ENCODE results near the gene SPEF2.
A peak's percentile ranks its signal among the peaks of the same experiment; 100 is the strongest.

SPEF2 gene

GRCh38 chr5:35771839-35772238 lies 154.2 kb downstream of the SPEF2 start:
- H3K4me3 ChIP-seq (ENCODE audit: low read length): no peak overlapping the region
- DNase-seq (ENCODE audit: low read depth): no peak
- no peak for TF ChIP-seq CTCF (IDR thresholded peaks at IDR 0.05; ENCODE audit: insufficient read depth, low read depth, low read length, missing control alignments)

GRCh38 chr5:35773967-35774366 lies 156.3 kb downstream of the SPEF2 start:
- no peak overlapping the region for H3K4me3 ChIP-seq (ENCODE audit: low read length)
- no peak for TF ChIP-seq CTCF (IDR thresholded peaks at IDR 0.05; ENCODE audit: insufficient read depth, low read depth, low read length, missing control alignments)
- peak; percentile 63 for DNase-seq (ENCODE audit: low read depth)

GRCh38 chr5:35776757-35777156 lies 159.1 kb downstream of the SPEF2 start:
- no peak for TF ChIP-seq CTCF (IDR thresholded peaks at IDR 0.05; ENCODE audit: insufficient read depth, low read depth, low read length, missing control alignments)
- no peak overlapping the region for H3K4me3 ChIP-seq (ENCODE audit: low read length)
- DNase-seq (ENCODE audit: low read depth): no peak

- TF ChIP-seq CTCF (IDR thresholded peaks at IDR 0.05; ENCODE audit: insufficient read depth, low read depth, low read length, missing control alignments): peak; percentile 74
- no peak overlapping the region for H3K4me3 ChIP-seq (ENCODE audit: low read length)
- DNase-seq (ENCODE audit: low read depth): peak; percentile 83
Measured at GRCh38 chr5:35777358-35778087, 159.9 kb downstream of the SPEF2 start.

GRCh38 chr5:35778259-35778769 lies 160.7 kb downstream of the SPEF2 start:
- no peak overlapping the region for H3K4me3 ChIP-seq (ENCODE audit: low read length)
- TF ChIP-seq CTCF (IDR thresholded peaks at IDR 0.05; ENCODE audit: insufficient read depth, low read depth, low read length, missing control alignments): no peak
- no peak for DNase-seq (ENCODE audit: low read depth)

- DNase-seq (ENCODE audit: low read depth): no peak
- H3K4me3 ChIP-seq (ENCODE audit: low read length): no peak overlapping the region
- no peak for TF ChIP-seq CTCF (IDR thresholded peaks at IDR 0.05; ENCODE audit: insufficient read depth, low read depth, low read length, missing control alignments)
Measured at GRCh38 chr5:35780236-35780635, 162.6 kb downstream of the SPEF2 start.

Measured in epithelial cell of esophagus (primary cell).